ENCODE data around the gene ADCY5.

- TF ChIP-seq SP1 (IDR thresholded peaks at IDR 0.05) = no peak
- TF ChIP-seq CTCF (IDR thresholded peaks at IDR 0.05; ENCODE audit: low read depth, low read length, missing input control) = no peak
- no peak for TF ChIP-seq FOXA1 (IDR thresholded peaks at IDR 0.05)
- TF ChIP-seq, protein P1, sequence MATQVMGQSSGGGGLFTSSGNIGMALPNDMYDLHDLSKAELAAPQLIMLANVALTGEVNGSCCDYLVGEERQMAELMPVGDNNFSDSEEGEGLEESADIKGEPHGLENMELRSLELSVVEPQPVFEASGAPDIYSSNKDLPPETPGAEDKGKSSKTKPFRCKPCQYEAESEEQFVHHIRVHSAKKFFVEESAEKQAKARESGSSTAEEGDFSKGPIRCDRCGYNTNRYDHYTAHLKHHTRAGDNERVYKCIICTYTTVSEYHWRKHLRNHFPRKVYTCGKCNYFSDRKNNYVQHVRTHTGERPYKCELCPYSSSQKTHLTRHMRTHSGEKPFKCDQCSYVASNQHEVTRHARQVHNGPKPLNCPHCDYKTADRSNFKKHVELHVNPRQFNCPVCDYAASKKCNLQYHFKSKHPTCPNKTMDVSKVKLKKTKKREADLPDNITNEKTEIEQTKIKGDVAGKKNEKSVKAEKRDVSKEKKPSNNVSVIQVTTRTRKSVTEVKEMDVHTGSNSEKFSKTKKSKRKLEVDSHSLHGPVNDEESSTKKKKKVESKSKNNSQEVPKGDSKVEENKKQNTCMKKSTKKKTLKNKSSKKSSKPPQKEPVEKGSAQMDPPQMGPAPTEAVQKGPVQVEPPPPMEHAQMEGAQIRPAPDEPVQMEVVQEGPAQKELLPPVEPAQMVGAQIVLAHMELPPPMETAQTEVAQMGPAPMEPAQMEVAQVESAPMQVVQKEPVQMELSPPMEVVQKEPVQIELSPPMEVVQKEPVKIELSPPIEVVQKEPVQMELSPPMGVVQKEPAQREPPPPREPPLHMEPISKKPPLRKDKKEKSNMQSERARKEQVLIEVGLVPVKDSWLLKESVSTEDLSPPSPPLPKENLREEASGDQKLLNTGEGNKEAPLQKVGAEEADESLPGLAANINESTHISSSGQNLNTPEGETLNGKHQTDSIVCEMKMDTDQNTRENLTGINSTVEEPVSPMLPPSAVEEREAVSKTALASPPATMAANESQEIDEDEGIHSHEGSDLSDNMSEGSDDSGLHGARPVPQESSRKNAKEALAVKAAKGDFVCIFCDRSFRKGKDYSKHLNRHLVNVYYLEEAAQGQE (IDR thresholded peaks at IDR 0.05) = no peak
- no peak for TF ChIP-seq RAD21 (IDR thresholded peaks at IDR 0.05)
- TF ChIP-seq ZBTB33 (IDR thresholded peaks at IDR 0.05) = no peak
- no peak for TF ChIP-seq RXRA (IDR thresholded peaks at IDR 0.05)
- no peak for TF ChIP-seq JUND (IDR thresholded peaks at IDR 0.05)
- TF ChIP-seq FOXA2 (IDR thresholded peaks at IDR 0.05) = no peak
Observed at GRCh38 chr3:123342631-123343080, 106.2 kb downstream of the ADCY5 start.

Measured in liver (tissue), 3 donors.